ENCODE data around the gene C5. TPM values are rescaled to one million over a fixed set of nuclear protein-coding genes. Genes with fewer than 3 reads are reported as not detected.

Gene C5
- total and polyA plus RNA-seq, 8 donors, result 5.2 to 29.9 (median 14.6) TPM

DNA sequence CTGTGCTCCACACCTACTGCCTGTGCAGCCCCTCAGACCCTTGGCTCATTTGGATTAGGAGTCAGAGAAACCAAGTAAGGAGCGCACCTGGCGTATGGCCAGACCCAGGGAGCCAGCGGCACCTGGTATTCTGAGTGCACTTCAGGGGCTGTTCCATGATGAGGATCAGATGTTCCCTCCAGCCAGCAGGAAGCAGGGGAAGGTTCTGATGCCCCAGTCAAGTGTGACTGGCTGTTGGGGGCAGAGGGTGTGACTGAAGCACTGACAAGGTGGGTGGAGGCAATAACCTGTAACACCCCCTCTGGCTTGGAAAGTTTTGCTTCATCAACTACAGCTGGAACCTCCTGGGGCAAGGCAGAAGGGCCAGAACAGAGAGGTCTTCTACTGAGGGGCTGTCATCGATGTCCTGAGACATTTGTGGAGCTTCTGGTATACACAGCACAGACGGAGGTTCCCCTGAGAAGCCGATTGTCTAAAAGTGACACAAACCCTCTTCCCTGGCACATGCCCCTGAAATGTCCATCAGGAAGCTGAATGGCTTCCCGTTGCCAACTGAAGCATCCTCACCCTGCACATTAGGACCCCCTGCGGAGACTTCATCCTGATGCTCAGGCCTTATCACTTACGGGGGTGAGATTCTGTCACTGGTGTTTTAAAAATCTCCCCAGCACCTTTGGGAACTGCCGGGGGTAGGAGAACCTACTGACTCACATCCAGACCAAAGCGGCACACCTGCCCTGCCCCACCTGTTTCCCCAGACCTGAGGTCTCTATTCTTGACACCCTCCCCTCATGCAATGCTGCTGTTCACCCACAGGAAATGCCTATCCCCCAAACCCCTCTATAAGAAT lies 144.5 kb downstream of the C5 start:
- ATAC-seq (no peak), DNase-seq (no peak), FAIRE-seq (no peak)
- no peaks in the 10 kb centered on the region for H3K36me3 ChIP-seq
- H3K4me3 ChIP-seq, result no peak overlapping the region
- H3K27me3 ChIP-seq, result no peaks in the 10 kb centered on the region
- no peaks in the 10 kb centered on the region for H3K9me3 ChIP-seq
- WGBS, 2 donors, result 86 to 87% methylated on average over 11 of the region's 11 CpGs
- H3K4me1 ChIP-seq, result no peaks in the 10 kb centered on the region
- no peak overlapping the region for H3K27ac ChIP-seq
- TF ChIP-seq, protein P1, sequence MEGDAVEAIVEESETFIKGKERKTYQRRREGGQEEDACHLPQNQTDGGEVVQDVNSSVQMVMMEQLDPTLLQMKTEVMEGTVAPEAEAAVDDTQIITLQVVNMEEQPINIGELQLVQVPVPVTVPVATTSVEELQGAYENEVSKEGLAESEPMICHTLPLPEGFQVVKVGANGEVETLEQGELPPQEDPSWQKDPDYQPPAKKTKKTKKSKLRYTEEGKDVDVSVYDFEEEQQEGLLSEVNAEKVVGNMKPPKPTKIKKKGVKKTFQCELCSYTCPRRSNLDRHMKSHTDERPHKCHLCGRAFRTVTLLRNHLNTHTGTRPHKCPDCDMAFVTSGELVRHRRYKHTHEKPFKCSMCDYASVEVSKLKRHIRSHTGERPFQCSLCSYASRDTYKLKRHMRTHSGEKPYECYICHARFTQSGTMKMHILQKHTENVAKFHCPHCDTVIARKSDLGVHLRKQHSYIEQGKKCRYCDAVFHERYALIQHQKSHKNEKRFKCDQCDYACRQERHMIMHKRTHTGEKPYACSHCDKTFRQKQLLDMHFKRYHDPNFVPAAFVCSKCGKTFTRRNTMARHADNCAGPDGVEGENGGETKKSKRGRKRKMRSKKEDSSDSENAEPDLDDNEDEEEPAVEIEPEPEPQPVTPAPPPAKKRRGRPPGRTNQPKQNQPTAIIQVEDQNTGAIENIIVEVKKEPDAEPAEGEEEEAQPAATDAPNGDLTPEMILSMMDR (IDR thresholded peaks at IDR 0.05), result no peak
- intact Hi-C loops (cut with DNase I), result no loop called here

DNA sequence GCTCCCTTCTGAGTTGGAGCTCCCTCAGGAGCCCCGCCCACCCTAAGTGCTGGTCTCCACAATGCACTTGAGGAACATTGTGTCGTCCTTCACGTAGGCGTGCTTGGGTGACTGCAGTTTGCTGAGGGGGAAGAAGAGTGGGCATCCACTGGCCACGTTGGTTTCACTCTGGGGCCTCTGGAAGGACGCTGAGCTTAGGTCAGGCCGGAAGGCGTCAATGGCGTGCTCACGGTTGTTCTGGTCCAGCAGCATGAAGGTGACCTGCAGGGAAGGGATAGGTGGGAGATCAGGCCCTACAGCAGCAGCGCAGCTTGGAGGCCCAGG lies 145.1 kb downstream of the C5 start:
- TF ChIP-seq, protein P1 (IDR thresholded peaks at IDR 0.05), result no peak
- Histone ChIP-seq H3K9me3 (no peaks in the 10 kb centered on the region), H3K4me3 (no peak overlapping the region), H3K27me3 (no peaks in the 10 kb centered on the region), H3K4me1 (no peaks in the 10 kb centered on the region), H3K36me3 (no peaks in the 10 kb centered on the region), H3K27ac (no peak overlapping the region)
- FAIRE-seq, result no peak
- no peak for DNase-seq
- ATAC-seq, result no peak
- 93 to 96% methylated on average over 11 of the region's 11 CpGs for WGBS, 2 donors
- intact Hi-C loops (cut with DNase I), result no loop called here

DNA sequence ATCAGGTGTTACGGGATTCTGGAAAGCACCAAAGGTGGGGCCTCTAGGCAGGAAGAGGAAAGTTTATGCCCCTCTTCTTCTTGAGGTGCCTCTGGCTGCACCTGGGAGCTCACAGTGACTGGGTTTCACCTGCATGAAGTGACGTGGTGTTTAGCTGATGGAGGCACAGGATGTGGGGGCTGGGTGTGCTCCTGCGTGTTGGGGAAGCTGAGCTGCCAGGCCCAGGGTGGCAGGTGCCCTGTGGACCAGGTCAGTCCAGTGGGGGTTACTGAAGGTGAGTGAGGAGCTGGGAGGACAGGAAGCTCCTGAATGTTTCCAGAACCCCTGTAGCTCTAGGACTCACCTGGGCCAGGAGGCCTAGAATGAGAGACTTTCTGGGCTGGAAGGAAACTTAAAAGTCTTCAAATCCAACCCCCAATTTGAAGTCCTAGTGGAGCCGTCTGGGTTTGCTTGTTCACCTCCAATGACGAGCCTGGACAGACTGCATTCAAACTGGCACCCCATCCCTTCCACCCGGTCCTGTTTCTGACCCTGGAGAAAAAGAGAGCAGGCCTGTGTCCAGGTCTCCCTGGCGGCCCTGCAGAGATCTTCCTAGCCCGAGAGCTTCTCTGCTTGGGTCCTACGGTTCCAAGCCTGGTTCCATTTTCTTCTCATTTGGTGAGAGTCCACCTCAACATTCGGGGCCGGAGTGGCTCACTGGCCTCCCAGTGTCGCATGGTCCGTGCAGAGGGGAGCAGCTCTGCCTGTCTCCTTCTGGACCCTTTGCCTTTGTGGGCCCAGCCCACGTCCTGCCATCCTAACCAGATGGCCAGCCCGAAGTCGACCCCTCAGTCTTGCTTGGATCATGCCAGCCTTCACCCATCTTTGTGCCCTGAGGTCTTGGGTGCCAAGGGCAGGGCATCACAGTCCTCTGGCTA lies 145.8 kb downstream of the C5 start:
- DNase-seq (no peak), FAIRE-seq (no peak), ATAC-seq (no peak)
- H3K4me1 ChIP-seq, result no peaks in the 10 kb centered on the region
- no peak overlapping the region for H3K27ac ChIP-seq
- TF ChIP-seq, protein P1 (IDR thresholded peaks at IDR 0.05), result no peak
- no peaks in the 10 kb centered on the region for H3K36me3 ChIP-seq
- whole genome bisulfite sequencing, 2 donors, result 83 to 84% methylated on average over 16 of the region's 16 CpGs
- no peaks in the 10 kb centered on the region for H3K27me3 ChIP-seq
- H3K9me3 ChIP-seq, result no peaks in the 10 kb centered on the region
- H3K4me3 ChIP-seq, result no peak overlapping the region
- intact Hi-C loops (cut with DNase I), result no loop called here

DNA sequence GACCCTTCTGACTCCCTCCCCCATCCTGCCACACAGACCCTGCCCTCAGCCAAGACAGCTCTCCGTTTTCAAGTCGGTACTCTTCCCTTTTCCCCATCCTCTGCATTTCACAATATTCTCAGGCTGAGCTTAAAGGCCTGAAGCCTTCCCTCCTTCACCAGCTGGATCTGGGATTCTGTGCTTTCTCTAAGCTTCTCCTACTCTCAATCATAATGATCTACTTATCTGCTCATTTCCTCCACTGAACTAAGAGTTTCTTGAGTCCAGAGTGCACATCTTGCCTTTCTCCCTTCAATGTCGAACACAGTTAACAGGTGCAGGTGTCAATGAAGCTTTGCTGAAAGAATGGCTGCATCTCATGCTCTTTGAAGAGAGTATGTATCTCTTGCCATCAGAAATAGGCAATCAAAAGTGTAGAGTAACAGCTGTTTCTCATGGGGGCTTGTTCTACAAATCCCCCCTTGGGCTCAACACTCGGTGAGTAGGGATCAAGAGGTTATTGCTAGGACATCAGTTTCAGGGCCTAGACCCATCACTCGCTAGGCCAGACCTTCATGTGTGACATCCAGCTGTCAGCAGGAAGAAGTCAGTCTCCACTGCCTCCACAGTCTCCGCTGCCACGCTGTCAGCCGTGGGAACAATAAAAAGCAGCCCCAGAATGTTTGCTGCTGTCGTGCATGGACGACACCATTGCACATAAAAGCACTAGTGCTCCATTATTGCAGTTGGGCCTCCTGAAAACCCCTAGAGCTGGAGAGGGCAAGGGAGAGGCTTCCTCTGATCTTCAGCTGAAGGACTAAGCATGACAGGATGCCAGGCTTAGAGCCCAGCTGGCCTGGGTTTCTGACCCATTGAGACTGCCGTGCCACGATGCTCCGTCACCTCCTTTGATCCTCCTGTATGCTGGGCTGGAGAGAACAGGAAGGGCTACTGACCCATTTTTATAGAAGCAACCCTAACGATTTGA lies 147.2 kb downstream of the C5 start:
- WGBS, 2 donors, result 72 to 74% methylated on average over 14 of the region's 14 CpGs
- TF ChIP-seq, protein P1 (IDR thresholded peaks at IDR 0.05), result no peak
- Histone ChIP-seq H3K27ac (no peak overlapping the region), H3K9me3 (no peaks in the 10 kb centered on the region), H3K4me1 (no peaks in the 10 kb centered on the region), H3K27me3 (no peaks in the 10 kb centered on the region), H3K4me3 (no peak overlapping the region), H3K36me3 (no peaks in the 10 kb centered on the region)
- ATAC-seq, result no peak
- DNase-seq, result no peak
- intact Hi-C loops (cut with DNase I), result no loop called here
- FAIRE-seq, result no peak

Other genes with a start within 250 kb of the C5 start
- 10 to 100 TPM; 18.3 to 33.0 (median 23.6) TPM for gene PSMD5, start 207.4 kb downstream of the C5 start, total RNA-seq
- gene PSMD5, start 207.4 kb downstream of the C5 start, polyA plus RNA-seq, result 10 to 100 TPM in 1 of 2 donors, 1 to 10 TPM in 1; 5.8 to 12.2 TPM
- gene PHF19, start 173.1 kb downstream of the C5 start, total RNA-seq, result 1 to 10 TPM; 2.2 to 7.4 (median 4.0) TPM
- 1 to 10 TPM; 4.3 to 5.9 TPM for gene PHF19, start 173.1 kb downstream of the C5 start, polyA plus RNA-seq
- gene TRAF1, start 123.5 kb downstream of the C5 start, total RNA-seq, result 1 to 10 TPM; 1.3 to 8.1 (median 1.7) TPM
- 1 to 10 TPM; 5.2 to 6.2 TPM for gene TRAF1, start 123.5 kb downstream of the C5 start, polyA plus RNA-seq
- 10 to 100 TPM in 1 of 6 donors, 1 to 10 TPM in 5; 5.5 to 12.1 (median 6.5) TPM for gene CNTRL, start 24.7 kb upstream of the C5 start, total RNA-seq
- gene CNTRL, start 24.7 kb upstream of the C5 start, polyA plus RNA-seq, result 1 to 10 TPM; 5.0 to 7.7 TPM
- gene RAB14, start 151.6 kb upstream of the C5 start, total RNA-seq, result 10 to 100 TPM; 13.3 to 37.0 (median 25.2) TPM
- 10 to 100 TPM in 1 of 2 donors, 1 to 10 TPM in 1; 9.2 to 21.3 TPM for gene RAB14, start 151.6 kb upstream of the C5 start, polyA plus RNA-seq
- 100 to 1,000 TPM in 3 of 6 donors, 10 to 100 TPM in 3; 44.0 to 190 (median 97.8) TPM for gene GSN, start 217.9 kb upstream of the C5 start, total RNA-seq
- gene GSN, start 217.9 kb upstream of the C5 start, polyA plus RNA-seq, result 100 to 1,000 TPM; 154 to 193 TPM